Hindlimb muscle (tissue), 1 donor: ENCODE results near the gene DDIT4. TPM values are rescaled to one million over a fixed set of nuclear protein-coding genes. Genes with fewer than 3 reads are reported as not detected.
"Not testable (repeated sequence)": the region's sequence is repeated elsewhere in the genome, so short reads cannot be mapped to it uniquely, and the experiment has no call there.

ENCODE experiments used
- DNase-seq: peaks from one replicate; pipeline ENCODE4 v3.0.0-alpha.2; 2013
- polyA plus RNA-seq: library from polyadenylated mRNA; unstranded; fragments of 120-200 nt; gene quantifications from one replicate; pipeline ENCODE4 v1.2.1, GENCODE V29; 2013; ENCODE audit not compliant: insufficient read length

Gene DDIT4
- polyA plus RNA-seq, 1 donor: 63.5 TPM

DNA sequence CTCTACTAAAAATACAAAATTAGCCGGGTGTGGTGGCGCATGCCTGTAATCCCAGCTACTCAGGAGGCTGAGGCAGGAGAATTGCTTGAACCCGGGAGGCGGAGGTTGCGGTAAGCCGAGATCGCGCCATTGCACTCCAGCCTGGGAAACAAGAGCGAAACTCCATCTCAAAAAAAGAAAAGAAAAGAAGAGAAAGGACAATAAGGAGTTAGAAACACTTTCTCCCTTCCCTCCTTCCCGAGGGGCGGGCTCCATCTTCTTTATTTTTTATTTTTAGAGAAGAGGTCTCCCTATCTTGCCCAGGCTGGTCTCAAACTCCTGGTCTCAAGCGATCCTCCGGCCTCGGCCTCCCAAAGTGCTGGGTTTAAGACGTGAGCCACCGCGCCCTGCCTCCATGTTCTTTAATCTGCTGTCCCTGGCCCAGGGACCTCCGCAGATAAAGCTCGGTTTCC lies 23.1 kb downstream of the DDIT4 start:
- not testable (repeated sequence) for DNase-seq

DNA sequence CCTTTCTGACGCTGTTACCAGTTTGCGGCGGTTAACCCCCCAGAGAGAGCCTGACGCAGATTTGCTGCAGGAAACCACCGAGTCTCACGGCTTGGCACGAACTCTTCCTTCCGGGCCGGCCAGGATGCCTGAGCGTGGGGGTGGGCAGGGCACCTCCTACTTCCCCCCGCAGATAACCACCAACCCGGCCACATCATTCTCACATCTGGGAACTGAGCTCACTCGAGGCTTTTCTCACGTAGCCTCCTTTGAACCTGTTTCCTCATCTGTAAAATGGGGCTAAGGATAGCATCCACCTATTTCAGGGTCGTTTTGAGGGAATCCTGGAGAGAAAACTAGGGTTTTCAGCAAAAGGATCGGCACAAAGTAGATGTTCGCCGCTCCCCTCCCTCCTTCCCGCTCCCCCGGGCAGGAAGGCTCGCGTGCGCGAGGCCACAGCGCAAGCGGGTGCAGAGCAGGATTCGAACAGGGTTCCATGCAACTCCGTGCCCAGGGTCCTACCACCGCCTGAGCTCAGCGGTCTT lies 23.6 kb downstream of the DDIT4 start:
- peak; percentile 75 for DNase-seq

DNA sequence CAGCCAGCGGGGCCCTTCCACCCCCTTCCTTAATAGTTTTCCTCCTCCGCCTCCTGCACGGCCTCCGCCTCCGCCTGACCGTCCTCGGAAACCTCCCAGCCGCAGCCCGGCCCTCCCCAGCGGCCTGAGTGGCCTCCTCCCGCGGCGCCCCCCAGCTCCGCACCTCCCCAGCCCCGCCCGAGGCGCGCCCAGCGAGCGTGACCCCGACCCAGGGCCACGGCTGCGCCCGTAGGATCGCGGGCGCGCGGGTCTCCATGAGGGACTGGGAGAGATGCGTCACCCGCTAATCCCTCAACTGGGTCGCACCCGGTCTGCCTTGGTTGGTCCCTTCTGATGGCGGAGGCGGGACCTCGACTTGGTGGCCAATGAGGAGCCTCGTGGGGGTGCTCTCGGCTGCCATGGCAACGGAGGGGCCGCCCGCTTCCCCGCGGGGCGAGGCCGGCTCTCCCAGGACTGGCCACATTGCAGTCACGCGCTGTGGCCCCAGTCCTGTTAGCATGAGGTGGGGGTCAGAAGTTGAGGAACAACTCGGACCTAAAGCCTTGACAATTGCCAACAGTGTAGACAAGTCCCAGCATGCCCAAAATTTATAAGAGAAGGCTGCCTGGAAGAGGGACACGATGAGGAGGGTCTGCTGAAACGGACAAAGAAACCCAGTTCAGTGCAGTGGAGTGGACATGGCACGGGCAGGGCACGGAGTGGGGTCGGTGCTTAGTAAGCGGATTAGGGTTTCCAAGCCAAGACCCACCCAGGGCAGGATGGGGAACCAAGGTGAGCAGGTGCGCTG lies 24.3 kb downstream of the DDIT4 start:
- DNase-seq: peak; percentile 94

DNA sequence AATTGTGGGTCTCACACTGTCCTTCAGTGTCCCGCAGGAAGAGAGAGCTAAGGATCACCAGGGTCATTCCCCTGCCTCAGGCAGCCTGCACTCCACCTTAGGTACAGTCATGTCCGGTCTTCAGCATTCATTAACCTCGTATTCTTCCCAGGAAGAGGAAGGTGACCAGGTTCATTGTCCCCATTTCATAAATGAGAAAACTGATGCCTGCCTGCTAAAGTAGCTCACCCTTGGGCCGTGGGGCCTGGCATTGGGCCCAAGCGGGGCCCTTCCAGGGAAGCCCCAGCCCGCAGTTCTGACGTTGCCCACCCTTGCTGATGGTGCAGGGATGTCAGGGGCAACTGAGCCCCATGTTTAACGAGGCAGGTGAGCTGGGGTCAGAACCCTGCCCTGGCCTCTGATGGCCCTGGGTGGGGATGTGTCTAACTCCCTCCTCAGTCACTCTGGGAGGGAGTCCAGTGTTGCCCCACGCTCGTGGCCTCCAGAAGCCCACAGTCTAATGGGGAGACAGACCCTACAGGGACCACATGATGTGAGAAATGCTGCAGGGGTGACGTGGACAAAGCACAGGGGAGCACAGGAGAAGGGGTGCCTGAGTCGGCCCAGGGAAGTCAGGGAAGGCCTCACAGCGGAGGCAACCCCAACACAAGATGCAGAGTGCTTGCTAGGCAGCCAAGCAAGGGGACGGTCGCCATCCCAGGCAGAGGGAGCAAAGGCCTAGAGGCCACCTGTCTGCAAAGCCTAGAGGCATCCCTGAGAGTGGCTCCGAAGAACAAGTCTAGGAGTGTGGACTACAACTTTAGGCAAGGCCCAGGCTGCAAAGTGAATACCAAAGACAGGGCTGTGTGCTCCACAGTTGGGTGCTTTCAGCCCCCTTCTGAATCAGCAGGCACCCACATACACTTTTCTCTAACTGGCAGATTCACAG lies 25.1 kb downstream of the DDIT4 start:
- DNase-seq: no peak

DNA sequence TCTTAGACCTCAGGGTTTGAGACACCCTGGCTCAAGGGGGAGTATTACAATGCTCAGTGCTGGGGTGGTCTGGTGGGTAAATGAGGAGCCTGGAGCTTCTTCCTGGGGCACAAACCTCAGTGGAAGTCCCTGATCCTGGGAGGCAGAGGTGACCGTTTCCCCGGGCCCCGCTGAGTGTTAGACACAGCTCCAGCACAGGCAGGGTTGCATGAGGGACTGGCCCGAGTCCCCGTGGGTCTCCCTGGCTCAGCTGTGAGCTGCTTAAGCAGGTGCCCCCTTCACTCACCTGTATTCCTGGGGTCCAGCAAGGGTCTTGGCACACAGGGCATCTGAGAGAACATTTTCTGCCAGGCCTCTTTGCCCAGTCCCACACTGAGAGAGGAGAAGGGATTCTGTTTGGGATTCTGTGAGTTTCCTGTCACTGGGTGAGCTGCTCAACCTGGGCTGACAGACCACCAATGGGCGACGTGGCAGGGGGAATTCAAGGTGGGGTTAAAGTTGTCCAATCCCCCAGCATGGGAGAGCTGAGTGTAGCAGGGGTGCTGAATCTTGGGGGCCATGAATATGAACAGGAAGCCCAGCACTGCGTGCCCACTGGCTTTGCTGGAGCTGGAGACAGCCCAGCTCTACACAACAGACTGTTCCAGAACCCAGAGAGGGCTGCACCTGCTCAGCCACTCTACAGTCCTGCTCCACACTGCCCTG lies 29.9 kb downstream of the DDIT4 start:
- no peak for DNase-seq

DNA sequence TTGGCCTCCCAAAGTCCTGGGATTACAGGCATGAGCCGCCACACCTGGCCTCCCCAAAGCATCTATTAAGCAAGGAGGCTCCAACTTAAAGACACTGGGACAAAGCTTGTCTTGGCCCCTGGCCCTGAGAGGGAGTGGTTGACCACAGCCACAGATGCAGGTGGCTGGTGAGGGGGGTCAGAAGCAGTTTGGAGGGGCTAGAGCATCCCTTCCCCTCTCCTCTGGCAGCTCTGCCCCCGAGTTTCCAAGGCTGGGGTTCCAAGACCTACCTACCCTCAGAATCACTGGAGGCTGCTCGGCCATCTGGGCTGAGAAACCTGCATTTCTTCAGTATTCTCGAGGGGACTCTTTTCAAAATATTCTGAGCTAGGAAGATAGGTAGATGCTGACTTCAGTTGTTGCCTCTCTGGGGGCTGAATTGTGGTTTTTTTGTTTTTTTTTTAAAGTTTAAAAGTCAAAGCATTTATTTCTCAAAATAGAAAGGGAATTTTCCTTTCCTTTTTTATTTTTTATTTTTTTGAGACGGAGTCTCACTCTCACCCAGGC lies 32.6 kb downstream of the DDIT4 start:
- no peak for DNase-seq

DNA sequence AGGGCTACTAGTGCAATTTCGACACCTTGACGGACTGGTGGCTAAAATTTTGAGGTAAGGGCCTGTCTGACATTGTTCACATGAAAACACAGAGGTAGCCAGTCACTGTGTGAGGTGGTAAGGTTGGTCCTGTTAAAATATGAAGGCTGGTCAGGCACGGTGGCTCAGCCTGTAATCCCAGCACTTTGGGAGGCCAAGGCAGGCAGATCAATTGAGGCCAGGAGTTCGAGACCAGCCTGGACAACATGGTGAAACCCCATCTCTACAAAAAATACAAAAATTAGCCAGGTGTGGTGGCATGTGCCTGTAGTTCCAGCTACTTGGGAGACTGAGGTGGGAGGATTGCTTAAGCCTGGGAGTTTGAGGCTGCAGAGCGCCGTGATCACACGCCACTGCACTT lies 34.0 kb downstream of the DDIT4 start:
- not testable (repeated sequence) for DNase-seq

DNA sequence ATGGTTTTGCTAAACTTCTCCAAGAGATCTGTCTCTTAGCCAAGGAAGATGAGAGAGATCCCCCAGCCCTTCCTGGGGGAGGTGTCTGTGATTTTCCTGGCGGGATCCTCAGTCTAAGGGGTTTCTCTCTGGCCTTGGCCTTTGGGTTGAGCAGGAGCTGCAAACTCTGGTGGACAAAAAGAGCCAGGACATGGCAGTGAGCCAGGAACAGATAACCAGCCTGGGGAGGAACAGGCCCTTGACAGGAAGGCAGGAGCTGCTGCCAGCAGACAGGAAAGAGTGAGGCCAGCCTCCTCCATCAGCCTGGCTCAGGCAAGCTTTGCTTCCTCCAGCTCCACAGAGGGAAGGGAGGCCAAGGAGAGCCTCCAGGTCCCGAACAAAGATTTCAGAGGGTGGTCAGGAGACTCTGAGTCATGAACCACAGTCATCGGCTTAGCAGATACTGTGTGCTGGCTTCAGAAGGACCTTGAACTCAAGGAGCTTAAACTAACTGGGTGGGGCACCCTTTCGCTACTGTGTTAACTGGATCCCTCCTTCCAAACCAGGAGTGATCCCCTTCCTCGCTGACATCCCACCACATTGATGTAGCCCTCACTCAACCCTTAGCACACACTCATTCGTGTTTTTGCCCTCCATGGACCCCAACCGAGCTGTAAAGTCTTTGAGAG lies 34.7 kb downstream of the DDIT4 start:
- DNase-seq: no peak

DNA sequence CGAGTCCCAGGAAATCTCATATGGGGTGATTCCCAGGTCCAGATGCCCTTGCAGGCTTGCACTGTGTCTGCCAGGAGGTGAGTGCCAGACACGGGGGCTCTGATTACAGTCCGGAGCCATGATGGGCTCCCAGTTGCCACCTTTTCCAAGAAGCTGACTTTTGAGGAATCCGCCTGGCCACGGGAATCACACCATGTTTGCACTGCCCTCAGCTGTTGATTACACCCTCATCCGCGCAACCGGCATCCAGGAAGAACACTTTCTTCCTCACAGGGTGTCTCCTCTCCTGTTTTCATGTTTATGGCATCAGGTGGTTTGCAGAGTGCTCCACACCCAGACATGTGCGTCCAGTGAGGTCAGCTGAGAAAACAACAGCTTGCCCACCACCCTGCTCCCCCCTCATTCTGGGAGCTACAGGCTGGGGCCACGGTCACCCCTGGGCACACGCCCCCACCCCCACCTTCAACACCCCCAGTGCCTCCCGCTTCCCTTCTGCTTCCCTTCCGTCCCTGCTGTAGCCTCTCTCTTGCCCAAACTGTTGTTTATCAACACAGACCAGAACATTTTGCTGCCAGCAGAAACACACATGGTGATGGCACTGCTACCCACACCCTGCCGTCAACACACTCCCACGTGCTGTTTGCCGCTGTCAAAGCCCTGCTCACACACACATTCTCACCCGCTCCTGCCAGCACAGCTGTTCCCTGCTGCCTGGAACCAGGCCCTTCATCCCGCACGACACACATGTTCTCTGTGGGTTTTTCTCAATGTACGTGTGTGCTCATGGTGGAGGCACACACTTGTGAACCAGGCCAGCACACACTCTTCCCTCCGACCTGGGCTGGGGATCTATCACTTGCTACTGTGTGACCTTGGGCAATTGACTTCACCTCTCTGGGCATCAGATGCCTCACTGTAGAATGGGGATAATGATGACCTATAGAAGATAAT lies 35.8 kb downstream of the DDIT4 start:
- no peak for DNase-seq

DNA sequence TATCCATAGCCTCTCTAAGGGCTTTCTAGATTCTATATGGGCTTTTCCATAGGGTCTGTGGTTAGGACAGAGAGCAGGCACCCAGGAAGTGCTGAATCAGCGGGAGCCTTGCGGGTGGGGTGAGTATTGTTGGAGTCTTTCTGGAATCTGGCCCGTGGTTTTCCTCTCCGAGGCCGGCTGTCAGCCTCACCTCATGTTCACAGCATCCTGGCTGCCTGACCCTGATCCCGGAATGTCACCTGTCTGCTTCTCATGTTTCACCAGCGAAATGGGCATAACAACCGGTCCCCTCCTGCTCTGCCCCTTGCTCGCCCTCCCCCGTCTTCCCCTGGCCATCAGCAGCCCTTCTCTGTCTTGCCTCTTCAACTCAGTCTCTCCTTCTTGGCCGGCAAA lies 36.5 kb downstream of the DDIT4 start:
- no peak for DNase-seq

DNA sequence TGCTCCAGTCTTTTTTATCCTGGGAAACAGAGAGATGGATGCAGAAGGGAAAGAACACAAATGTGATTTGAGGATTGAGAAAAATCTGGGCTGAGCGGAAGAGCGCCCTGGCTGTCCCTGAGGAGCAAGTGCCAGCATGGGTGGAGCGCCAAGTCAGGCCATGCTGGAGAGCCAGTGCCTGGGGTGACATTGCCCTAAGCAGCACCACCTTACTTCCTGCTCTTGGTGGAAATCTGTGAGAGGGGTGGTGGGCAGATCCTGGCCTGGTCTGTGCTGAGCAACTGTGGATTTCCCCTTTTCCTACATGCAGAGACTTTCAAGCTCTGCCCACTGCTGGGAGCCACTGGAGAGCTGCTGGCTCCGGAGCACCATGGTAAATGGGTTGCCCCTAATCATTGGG lies 36.9 kb downstream of the DDIT4 start:
- DNase-seq: no peak

DNA sequence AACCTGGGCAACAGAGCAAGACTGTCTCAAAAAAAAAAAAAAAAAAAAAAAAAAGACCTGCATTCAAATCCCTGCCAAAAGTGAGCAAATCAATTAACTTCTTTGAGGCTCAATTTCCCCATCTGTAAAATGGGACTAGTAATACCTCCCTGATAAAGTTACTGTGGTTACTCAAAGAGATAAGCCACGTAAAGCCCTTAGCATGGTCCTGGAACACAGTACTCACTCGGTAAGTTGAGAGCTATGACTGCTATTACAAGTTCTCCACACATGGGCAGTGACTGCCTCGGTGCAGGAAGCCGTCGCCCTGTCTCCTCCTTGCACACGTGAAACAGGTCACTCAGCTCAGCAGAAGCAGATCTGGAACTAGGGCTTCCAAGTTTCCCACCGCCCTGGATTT lies 37.9 kb downstream of the DDIT4 start:
- no peak for DNase-seq

DNA sequence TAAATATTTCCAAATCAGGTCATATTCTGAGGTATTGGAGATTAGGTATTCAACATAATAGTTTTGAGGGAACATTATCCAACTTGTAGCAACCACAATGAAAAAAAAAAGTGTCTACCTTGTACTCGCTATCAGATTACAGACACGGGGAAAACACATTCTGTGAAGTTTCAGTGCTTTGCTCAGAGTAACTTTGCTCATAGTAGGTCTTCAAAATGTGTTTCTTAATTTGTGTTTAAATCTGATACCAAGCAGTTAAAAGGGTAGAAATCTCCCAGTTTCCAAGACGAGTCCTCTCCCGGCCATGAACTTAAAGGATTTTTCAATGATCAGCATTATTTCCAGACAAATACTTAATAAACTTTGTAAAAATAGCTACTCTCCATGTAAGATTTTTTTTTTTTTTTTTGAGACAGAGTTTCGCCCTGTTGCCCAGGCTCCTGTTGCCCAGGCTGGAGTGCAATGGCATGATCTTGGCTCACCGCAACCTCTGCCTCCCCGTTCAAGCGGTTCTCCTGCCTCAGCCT lies 39.2 kb downstream of the DDIT4 start:
- DNase-seq: no peak

DNA sequence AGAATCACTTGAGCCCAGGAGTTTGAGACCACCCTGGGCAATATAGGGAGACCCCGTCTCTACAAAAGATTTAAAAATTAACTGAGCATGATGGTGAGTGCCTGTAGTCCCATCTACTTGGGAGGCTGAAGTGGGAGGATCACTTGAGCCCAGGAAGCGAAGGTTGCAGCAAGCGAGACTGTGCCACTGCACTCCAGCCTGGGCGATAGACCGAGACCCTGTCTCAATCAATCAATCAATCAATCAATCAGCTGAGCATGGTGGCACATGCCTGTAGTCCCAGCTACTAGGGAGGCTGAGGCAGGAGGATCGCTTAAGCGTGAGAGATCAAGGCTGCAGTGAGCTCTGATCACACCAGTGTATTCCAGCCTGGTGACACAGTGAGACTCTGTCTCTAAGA lies 40.5 kb downstream of the DDIT4 start:
- no peak for DNase-seq

DNA sequence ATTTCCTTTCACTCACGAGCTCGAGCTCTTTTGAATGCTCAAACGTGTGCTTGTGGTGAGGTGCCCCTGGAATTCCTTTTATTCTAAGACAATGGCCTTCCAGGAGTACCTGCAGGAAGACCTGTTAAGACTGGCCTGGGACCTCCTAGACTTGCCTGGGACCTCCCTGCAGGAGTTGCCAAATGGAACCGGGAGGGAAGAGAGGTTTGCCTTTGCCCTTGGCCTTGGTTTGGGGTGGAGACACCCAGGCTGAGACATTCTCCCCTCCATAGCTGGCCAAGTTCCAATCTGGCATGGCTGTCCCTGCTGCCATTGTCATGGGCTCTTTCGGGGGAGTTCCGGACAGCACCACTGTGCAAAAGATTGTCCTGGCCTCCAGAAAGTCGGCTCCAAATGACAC lies 41.3 kb downstream of the DDIT4 start:
- no peak for DNase-seq

DNA sequence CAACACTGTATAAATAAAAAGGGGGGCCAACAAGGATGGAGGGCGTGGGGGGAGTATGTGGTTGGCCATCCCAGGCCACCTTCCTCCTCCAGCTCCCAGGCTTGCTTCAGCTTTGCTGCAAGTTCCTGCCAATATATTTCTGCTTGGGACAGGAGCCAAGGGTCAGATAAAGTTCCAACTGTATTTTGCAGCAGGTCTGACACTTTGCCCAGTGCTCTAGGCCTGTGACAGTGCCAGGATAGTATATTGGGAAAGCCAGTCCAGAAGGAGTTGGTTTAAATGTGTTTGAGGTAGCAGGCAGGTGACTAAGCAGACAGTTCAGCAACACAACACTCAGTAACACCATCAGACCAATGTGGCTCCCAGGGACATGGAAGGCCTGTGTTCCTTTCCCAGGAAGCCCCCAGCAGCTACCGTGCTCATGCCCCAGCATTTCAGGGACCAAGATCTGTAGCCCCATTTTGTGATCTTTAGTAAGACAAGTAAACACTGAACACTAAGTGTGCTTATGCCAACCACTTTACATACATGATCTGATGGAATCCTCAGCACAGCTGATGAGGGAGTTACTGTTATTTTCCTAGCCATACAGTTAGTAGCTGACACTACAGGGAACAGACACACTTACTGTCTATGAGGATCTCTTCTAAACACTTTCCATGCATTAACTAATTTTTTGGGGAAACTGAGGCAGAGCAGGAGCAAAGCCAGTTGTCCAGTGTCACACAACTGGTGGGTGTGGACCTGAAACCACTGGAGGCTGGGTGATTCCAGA lies 42.1 kb downstream of the DDIT4 start:
- DNase-seq: peak; percentile 83

DNA sequence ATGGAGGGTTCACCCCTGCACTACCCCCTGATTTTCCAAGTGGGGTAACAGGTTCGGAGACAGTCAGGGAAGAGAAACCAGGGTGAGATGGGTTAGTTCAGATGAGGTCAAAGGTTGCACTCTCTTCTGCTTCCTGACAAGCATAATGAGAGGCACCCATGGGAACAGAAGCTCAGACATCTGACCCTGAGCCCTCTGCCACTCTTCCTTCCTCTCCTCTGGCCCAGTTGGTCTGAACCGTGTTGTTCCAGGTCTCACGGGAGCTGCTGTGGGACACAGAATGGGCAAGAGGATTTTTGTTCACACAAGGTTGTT lies 42.6 kb downstream of the DDIT4 start:
- no peak for DNase-seq

DNA sequence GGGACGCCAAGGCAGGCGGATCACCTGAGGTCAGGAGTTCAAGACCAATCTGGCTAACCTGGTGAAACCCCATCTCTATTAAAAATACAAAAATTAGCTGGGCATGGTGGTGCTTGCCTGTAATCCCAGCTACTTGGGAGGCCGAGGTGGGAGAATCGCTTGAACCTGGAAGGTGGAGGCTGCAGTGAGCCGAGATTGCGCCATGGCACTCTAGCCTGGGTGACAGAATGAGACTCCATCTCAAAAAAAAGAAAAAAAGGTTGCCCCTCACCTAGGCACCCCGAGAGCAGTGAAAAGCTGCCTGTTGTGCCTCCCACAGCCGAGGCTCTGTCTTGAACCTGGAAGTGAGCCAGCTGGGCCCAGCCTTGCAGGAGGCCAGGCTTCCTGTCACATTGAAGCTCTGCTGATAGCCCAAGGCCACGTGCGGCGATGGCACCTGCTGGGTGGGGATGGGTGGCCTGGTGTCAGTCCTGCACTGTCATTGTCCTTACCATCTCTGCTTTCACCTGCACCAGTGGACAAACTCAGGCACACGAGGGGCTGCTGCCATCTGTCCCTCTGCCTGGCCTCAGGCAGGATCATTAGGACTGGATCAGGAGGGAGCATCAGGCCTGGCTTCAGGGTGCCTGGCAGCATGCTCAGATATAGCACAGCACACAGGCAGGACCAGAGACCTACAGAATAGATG lies 43.2 kb downstream of the DDIT4 start:
- no peak for DNase-seq
